Measurements from ENCODE around the gene ARHGAP25.

ARHGAP25 gene

GRCh38 chr2:68863996-68864395, 129.4 kb downstream of the ARHGAP25 start:
- no peak for DNase-seq (ENCODE audit: low read depth)

DNA sequence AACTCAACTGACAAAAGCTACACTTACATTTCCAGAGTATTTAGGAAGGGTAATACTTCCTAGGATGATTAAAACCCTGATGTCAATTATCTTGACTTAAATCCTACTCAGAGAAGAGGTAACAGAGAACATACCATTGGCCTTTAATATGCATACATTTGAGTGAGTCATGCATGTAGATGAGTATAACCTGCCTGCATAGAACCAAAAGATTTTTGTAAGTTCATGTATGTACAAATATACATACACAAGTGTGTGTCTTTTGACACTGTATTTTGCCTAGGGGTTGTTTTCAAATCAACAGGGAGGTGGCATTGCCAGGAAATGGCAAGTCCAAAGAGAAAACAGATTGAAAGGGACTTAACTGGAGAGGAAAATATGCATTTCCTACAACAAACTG, 130.5 kb downstream of the ARHGAP25 start:
- no peak for DNase-seq (ENCODE audit: low read depth)

DNA sequence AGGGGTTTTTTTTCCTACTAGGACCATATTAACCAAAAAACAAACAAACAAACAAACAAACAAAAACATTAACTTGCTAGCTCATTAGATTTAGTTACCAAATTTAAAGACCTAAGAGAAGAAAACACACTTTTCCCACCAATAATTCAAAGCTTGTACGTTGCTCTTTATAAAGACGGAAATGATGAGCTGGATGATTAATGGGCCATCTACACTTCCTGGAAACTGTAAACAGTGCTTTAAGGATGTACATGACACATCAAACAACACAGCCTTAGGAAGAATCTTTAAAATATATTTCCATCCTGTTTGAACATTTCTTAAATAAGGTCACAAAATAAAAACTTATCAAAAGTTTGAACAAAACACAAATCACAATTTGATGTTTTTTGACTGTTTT, 135.6 kb downstream of the ARHGAP25 start:
- DNase-seq (ENCODE audit: low read depth) = no peak

DNA sequence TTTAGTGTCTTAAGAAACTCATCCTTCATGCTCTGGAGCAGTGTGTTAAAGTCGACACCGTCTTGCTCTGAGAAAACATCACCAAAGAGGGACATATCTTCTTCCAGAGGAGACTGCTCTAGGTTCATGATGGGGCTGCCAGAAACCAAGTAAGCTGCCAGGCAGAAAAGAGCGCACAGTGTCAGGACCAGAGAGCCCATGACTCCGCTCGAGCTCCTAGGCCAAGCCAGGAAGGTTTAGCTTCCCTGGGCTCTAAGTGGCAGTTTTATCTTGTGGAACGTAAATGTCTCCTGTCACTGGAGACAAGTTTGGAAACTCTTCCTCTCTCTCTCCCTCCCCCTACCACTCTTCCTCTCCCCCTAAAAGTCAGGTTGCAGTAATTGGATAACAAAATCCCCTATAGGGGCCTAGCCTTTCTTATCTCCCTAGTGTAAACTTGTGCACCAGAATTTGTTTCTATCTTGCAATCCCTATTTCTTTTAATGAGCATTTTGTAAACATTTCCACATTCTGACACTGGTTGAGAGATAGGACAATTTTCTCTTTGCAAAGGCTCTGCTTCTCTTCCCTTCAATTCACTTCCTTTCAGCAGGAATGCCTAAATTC, 136.7 kb downstream of the ARHGAP25 start, which contains the start of gene BMP10:
TSS of gene BMP10 (minus strand) at position 239 of the 606 bp plus-strand sequence. CDS start at position 200, 39 bp downstream.
- no peak for DNase-seq (ENCODE audit: low read depth)

Measured in stromal cell of bone marrow (primary cell).